Endodermal cell (in vitro differentiated cells): ENCODE measurements around the gene SELPLG. TPM values are rescaled to one million over a fixed set of nuclear protein-coding genes. Genes with fewer than 3 reads are reported as not detected.

ENCODE experiments used
- DNase-seq: peaks from one replicate; pipeline ENCODE4 v3.0.0-alpha.2; 2017
- H3K27ac ChIP-seq: 2 replicates; pipeline ENCODE4 v1.5.1; 2013; ENCODE audit warnings: mild to moderate bottlenecking, low read depth, low read length, moderate library complexity
- H3K27me3 ChIP-seq: 2 replicates; pipeline ENCODE4 v1.6.1; 2013; ENCODE audit warnings: mild to moderate bottlenecking, low read length, moderate library complexity; ENCODE audit not compliant: insufficient read depth, control insufficient read depth, poor library complexity, severe bottlenecking
- H3K36me3 ChIP-seq: 2 replicates; pipeline ENCODE4 v1.7.0; 2013; ENCODE audit warnings: mild to moderate bottlenecking, low read length, moderate library complexity; ENCODE audit not compliant: control insufficient read depth, insufficient read depth
- H3K4me1 ChIP-seq: one replicate; pipeline ENCODE4 v1.7.0; 2013; ENCODE audit warnings: low read length; ENCODE audit not compliant: control insufficient read depth, insufficient read depth
- H3K4me3 ChIP-seq: 2 replicates; pipeline ENCODE4 v1.5.1; 2013; ENCODE audit warnings: mild to moderate bottlenecking, low read length, moderate library complexity
- H3K9ac ChIP-seq: 2 replicates; pipeline ENCODE4 v1.6.1; 2013; ENCODE audit warnings: mild to moderate bottlenecking, low read length, moderate library complexity; ENCODE audit not compliant: poor library complexity, severe bottlenecking; ENCODE audit errors: extremely low read depth
- H3K9me3 ChIP-seq: 2 replicates; pipeline ENCODE4 v1.6.1; 2013; ENCODE audit warnings: mild to moderate bottlenecking, low read length, moderate library complexity; ENCODE audit not compliant: control insufficient read depth
- H3K27ac Mint-ChIP-seq: 2 replicates; pipeline ENCODE4 v1.8.0; 2020; ENCODE audit warnings: mixed read lengths
- H3K27me3 Mint-ChIP-seq: 2 replicates; pipeline ENCODE4 v1.8.0; 2021; ENCODE audit warnings: mild to moderate bottlenecking, mixed read lengths; ENCODE audit not compliant: insufficient read depth
- H3K36me3 Mint-ChIP-seq: 2 replicates; pipeline ENCODE4 v1.8.0; 2020; ENCODE audit warnings: low read depth, mixed read lengths
- H3K4me1 Mint-ChIP-seq: 2 replicates; pipeline ENCODE4 v1.8.0; 2020; ENCODE audit warnings: mixed read lengths
- H3K4me3 Mint-ChIP-seq: 2 replicates; pipeline ENCODE4 v1.8.0; 2020; ENCODE audit warnings: mild to moderate bottlenecking, moderate library complexity, mixed read lengths
- H3K9me3 Mint-ChIP-seq: 2 replicates; pipeline ENCODE4 v1.8.0; 2020; ENCODE audit warnings: mild to moderate bottlenecking, mixed read lengths
- CTCF ChIP-seq: fragments of 200-600 bp; sonication (generic); conservative IDR thresholded peaks from 2 replicates; pipeline ENCODE4 v1.5.0; 2021; ENCODE audit warnings: antibody characterized with exemption, mild to moderate bottlenecking
- WGBS, 2 experiments: methylation state at CpG; one replicate each; pipeline versions ENCODE4 v1.1.5 to v1.1.7; 2013; ENCODE audit warnings: missing lambda C conversion rate in 2 of 2, mixed read lengths in 1 of 2; ENCODE audit not compliant: insufficient coverage in 1 of 2, insufficient read length in 1 of 2; 5-methylcytosine and 5-hydroxymethylcytosine counted together
- total RNA-seq, 2 donors: library from RNA; stranded (reverse); fragmentation: NEBNext Ultra II Directional in 1 of 2; extraction: Animal tissue kit (Norgen Biotek cat#: 25700) in 1 of 2; gene quantifications; 2 replicates in 1 of 2; 3 replicates in 1 of 2; pipeline ENCODE4 v1.2.1, GENCODE V29; 2021

Gene SELPLG
- total RNA-seq, 2 donors from 2014 or later: 0.13 TPM; not detected in 1

GRCh38 chr12:108607981-108608600 lies 25.6 kb downstream of the SELPLG start:
- no peak overlapping the region for H3K27ac Mint-ChIP-seq
- DNase-seq: no peak
- no peaks in the 10 kb centered on the region for H3K36me3 Mint-ChIP-seq
- Histone ChIP-seq H3K4me1 (no peaks in the 10 kb centered on the region), H3K4me3 (no peak overlapping the region), H3K9ac (no peak overlapping the region), H3K27ac (no peak overlapping the region), H3K27me3 (no peaks in the 10 kb centered on the region), H3K9me3 (no peaks in the 10 kb centered on the region), H3K36me3 (no peaks in the 10 kb centered on the region)
- 82 to 90% methylated on average over 6 to 10 of the region's 10 CpGs for WGBS, 2 experiments
- no peaks in the 10 kb centered on the region for H3K4me1 Mint-ChIP-seq
- no peak overlapping the region for H3K4me3 Mint-ChIP-seq
- no peaks in the 10 kb centered on the region for H3K9me3 Mint-ChIP-seq
- TF ChIP-seq CTCF: peak; percentile 11
- H3K27me3 Mint-ChIP-seq: no peaks in the 10 kb centered on the region

GRCh38 chr12:108606492-108606891 lies 27.2 kb downstream of the SELPLG start:
- Mint-ChIP-seq H3K9me3 (no peaks in the 10 kb centered on the region), H3K36me3 (no peaks in the 10 kb centered on the region), H3K4me3 (no peak overlapping the region), H3K27ac (no peak overlapping the region), H3K4me1 (no peaks in the 10 kb centered on the region), H3K27me3 (no peaks in the 10 kb centered on the region)
- Histone ChIP-seq H3K4me3 (no peak overlapping the region), H3K9me3 (no peaks in the 10 kb centered on the region), H3K27ac (no peak overlapping the region), H3K9ac (no peak overlapping the region), H3K27me3 (no peaks in the 10 kb centered on the region), H3K4me1 (no peaks in the 10 kb centered on the region), H3K36me3 (no peaks in the 10 kb centered on the region)
- TF ChIP-seq CTCF: no peak
- DNase-seq: no peak
- 85 to 96% methylated on average over 3 to 9 of the region's 9 CpGs for WGBS, 2 experiments

GRCh38 chr12:108605690-108606406 lies 27.8 kb downstream of the SELPLG start:
- H3K9me3 Mint-ChIP-seq: no peaks in the 10 kb centered on the region

More at GRCh38 chr12:108605690-108606406, 27.8 kb downstream of the SELPLG start:
- Mint-ChIP-seq H3K4me1 (no peaks in the 10 kb centered on the region), H3K27me3 (no peaks in the 10 kb centered on the region), H3K27ac (no peak overlapping the region), H3K4me3 (no peak overlapping the region), H3K36me3 (no peaks in the 10 kb centered on the region)
- H3K36me3 ChIP-seq: no peaks in the 10 kb centered on the region
- no peak overlapping the region for H3K9ac ChIP-seq
- H3K27me3 ChIP-seq: no peaks in the 10 kb centered on the region
- no peaks in the 10 kb centered on the region for H3K4me1 ChIP-seq
- H3K9me3 ChIP-seq: no peaks in the 10 kb centered on the region
- no peak for DNase-seq
- no peak for TF ChIP-seq CTCF
- WGBS, 2 experiments: 90 to 100% methylated on average over 1 to 4 of the region's 4 CpGs
- no peak overlapping the region for H3K4me3 ChIP-seq
- no peak overlapping the region for H3K27ac ChIP-seq
